Measurements from ENCODE around the gene RENBP.

The RENBP gene

DNA sequence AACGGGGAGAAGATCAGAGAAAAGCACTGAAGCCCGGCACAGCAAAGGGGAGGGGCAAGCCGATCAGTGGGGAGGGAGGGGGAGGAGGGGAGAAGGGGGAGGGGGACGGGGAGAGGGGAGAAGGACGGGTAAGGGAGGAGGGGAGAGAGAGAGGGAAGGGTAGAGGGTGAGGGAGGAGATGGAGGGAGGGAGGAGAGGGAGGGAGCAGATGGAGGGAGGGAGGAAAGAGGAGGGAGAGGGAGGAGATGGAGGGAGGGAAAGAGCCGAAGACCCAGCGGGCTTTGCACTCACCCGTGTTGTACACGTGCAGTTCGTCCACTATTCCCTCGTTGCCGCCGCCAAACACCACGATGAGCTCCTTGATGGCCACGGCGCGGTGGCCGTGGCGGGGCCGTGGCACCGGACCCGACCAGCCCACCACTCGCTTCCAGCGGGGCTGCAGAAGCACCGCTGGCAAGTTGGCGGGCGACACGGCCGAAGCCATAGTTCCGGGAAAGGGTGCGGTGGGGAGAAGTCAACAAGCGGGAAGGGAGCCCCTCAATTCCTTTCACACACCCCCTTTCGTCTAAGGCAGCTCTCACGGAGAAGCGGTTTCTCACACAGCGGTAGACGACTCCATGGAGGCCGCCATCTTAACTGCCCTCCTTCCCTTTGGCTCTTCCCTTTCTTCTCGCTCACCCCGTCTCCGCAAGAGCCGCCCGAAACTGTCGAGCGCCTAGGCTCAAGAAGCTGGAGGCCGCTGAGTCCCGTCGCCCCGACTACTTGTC lies 26.1 kb upstream of the RENBP start:
- DNase-seq: no peak

DNA sequence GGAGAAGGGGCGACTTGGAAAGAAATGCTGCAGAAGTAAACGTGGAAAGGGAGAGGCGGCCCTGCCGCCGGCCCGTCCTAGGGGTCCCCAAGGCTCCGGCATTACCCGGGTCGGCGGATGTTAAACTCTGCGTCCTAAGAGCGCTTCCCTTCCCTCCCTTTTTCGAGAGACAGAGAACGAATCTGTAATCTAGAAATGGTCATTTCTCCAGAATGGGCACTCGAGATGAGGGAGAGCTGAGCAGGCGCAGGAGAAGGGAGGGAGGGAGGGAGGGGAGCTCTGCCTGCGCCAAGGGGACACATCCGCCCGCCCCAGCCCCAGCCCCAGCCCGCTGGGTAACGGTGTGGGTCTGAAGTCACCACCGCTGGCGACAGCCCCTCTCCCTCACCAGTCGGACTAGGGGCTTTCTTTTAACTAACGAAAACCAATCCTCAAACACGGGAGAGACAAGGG lies 25.5 kb upstream of the RENBP start:
- DNase-seq: no peak

DNA sequence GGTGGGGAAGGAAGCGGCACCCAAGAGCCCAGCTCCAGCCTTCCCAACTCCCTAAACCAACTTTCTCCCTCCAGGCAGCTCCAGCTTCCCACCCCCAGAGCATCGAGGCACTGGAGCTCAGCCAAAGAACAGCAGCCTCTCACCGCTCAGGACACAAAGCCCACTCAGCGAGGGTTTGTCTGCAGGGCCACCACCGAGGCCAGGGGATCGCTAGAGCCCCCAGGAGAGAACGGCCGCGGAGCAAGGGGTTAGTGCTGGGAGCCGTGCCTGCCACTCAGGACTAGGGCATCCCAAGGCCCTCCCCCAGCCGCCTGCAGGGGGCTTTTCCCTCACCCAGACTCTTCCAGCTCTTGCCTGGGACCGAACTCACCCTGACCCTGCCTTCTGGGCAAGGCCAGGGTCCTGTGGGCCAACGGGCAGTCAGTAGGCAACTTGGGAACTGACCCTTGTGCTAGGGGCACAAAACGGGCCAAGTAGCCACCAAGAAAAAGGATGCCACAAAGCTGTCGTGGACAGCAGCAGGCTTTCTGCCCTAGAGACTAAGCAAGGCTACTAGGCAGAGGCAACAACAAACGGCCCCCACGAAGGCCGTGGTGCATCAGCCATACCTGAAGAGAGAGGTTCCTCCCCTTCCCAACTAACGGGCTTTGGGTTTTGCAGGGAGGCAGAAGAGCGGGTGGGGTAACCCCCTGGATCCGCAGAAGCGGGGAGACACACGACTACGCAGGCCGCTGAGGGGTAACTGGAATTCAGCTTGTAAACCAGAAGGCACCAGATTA lies 24.9 kb upstream of the RENBP start:
- DNase-seq: no peak

DNA sequence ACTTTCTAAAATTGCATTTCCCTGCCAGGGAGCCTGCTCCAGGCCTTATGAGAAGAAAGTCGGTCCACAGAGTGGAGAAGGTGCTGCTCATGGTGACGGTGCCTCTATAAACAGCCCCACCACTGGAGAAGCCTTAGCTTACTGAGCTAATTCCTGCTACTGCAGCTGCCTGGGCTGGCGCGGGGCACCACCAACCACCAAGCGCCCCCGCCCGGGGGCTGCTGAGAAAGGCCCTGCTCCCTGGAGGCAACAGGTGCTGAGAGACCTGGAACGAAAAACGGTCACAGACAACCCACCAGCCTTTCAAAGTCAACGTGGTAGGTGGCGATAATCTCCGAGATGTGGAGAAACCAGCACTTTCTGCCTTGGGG lies 24.3 kb upstream of the RENBP start:
- DNase-seq: peak in 1 of 2 donors; percentile 49

DNA sequence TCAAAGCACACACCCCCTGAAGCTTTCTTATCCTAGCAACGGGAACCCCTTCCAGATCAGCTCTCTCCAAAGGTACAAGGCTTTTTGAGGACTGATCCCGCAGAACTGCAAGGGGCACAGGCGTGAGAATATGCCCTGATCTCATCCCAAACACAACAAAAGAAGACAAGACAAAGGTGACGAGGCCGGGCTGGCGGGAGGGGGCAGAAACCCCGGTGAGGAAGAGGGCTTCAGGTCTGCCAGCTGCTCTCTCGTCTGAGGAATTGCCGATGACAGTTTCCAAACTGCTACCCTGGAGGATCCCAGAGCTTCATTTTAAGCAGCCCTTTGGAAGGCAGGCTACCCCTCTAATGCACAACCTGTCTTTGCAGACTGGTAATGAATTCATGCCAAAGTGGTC lies 23.8 kb upstream of the RENBP start:
- DNase-seq: no peak

DNA sequence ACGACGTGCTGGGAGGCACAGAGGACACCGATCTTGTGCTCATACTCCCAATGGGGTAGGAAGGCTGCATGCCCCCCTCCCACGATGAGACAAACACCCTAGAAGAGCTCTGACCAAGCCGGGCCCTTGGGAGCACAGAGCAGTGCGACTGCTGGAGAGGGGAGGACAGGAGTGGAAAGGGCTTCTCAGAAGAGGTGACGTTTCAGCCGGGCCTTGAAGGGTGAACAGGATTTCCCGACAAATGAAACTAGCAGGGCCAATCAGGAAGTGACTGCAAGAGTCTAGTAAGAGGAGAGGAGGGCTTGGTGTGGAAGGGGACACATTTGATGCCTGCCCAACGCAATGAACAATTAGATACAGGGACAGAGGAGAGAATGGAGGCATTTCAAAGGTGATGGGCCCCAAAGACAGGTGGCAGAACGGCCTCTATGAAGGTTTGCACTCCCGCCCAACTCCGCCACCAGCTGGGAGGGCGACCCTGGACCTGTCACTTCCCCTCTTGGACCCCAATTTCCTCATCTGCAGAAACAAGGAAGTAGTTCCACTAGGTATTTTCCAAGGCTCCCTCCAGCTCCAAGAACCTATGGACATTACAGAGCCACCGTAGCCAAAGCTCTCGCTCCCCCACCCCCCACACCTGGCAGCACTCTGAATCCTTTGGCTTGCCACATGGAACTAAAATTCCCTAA lies 23.2 kb upstream of the RENBP start:
- DNase-seq: no peak

DNA sequence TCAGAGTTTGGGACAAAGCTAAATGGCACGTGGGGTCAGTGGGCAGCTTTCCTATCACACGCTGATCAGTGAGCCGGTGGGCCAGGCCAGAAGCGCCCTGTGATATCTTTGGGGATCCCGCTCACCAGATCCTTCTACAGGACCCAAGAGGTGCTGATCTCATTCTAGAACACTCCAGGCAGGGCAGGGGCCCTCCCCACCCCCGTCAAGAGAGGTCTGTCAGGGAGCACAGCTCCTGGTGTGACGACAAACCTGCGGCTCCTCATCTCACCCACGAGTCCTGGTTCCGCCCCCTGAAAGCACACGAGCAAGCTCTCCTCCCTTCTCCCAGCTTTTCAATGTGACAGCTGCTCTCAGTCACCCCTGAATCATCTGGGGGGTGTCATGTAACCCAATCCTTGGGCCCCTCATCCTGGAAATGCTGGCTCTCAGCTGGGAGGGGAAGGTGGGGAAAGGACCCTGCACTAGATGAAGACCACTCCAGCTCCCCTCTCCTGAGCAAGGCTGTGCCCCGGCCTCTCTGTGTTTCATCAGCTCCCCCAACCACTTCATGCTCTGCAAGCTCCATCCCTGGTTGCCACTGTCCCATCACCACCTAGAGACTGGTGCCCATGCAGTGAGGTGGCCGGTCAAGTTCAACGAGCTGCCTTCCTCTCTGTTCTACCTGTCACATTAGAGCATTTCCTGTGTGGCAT lies 22.5 kb upstream of the RENBP start:
- DNase-seq: peak; percentile 48 to 61

DNA sequence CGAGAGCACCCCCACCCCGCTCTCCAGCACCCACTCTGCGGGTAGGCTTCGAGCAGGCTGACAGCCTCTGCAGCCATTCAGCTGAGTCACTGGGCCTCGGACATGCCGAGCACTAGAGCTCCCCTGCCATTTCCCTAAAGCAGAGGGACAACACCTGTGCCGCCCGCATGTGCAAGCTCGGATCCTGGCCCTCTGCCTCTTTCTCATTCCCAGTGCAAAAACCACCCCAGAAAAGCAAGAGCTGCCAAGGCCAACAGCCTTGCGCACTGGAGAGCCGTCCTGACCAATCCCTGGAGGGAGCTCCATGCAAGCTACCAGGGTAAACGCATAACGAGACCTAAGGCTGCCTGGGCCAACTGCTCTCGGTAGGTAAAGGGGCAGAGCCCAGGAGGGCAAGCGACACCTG lies 21.8 kb upstream of the RENBP start:
- DNase-seq: no peak

DNA sequence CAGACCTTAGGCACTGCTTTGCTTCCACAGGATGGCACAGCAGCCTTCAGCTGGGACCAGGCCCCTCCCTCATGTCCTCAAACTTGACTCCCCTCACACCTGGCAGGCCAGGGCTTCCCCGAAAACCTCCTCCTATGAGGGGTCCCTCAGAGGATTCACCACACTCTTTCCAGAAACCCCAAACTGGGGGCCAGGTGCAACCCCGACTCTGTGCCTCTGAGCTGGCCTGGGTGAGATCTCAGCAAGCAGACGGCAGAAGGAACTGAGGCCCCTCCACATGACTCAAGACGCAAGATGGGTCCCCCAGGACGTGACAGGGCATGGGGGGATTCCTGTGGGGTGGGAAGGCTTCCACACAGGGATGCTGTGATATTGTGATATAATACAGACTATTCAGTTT lies 21.0 kb upstream of the RENBP start:
- DNase-seq: no peak

DNA sequence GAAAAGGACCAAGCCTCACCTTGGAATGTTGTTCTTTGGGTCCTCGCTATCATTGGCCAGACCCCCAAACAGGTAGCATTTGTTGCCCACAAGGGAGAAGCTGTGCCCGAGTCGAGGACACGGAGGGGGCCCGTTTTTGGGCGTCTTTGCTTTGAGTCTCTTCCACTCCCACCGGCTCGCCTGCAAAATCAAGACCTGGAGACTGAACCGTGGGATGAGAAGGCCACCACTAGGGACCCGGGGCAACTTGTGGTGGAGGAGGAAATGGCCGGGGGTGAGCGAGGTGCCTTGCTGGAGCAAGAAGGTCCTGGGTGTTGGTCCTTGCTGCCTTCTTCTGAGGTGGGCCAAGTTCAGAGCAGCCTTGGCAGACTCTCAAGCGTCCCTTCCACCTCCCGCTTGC lies 19.7 kb upstream of the RENBP start:
- no peak for DNase-seq

DNA sequence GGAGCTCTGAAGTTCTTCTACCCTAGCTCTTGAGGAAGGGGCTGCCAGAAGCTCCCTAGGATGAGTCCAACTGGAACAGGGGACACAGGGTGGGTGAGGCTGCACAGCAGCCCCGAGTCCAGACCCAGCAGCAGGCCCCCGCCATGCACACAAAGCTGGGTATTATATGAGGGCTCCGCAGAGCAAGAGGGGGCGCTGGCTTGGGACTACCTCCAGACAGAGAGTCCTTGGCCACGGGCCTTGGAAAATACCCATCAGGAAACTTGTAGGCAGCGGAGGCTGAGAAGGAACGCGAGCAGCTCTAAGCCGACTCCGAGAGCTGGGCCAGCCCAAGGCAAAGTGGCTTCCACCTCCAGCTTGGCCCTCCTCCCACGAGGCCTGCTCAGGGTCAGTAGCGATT lies 19.1 kb upstream of the RENBP start:
- no peak for DNase-seq

DNA sequence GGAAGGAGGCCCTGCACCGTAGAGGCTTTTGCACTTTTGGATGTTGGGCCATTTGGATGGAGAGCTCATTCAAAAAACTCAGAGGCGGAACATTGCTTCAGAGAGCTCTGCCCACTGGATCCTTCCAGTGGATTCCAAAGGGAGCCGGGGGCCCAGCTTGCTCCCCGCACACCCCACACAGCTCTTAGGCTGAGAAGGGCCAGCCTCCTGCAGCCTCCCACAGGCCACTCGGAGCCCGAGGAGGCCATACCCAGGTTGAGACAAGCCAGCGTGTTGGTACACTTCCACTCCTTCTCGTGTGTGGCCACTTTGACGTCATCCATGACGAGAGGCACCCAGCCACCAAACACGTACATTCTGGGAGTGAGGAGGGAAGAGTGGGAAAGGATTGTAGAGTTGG lies 16.8 kb upstream of the RENBP start:
- DNase-seq: no peak

DNA sequence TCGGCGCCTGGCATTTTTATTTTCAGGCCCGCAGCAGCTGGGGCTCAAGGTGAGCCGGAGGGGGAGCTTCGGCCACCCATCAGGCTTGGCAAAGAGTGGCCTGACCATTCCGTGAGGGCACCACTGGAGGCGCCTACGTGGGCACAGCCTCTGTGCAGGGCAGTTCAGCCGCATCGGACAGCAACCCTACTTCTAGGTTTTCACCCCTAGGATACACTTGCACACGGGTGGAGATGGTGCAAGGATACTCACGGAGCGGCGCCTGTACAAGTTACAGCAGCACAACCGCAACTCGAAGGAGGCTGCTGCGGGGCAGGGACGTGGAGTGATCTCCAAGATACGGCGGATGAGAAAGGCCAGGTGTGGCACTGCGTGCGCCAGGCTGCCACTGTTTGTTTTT lies 16.3 kb upstream of the RENBP start:
- DNase-seq: no peak

DNA sequence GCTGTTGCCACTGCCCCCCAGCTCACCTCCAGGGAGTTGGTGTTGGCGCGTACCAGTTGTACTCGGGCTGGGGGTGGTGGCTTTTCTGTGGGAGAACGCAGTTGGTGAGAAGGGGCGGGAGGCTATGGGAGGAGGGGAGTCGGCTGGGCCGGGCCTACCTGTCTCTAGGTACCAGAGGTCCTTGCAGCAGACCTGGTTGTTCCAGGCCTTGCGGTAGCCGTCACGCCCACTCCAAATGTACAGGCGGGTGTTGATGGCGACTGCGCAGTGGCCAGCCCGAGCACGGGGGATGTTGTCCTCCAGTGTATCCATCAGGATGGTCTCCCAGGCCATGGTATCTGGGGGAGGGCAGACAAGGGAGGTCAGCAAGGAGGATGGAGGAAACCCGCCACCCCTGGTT lies 15.6 kb upstream of the RENBP start:
- no peak for DNase-seq

DNA sequence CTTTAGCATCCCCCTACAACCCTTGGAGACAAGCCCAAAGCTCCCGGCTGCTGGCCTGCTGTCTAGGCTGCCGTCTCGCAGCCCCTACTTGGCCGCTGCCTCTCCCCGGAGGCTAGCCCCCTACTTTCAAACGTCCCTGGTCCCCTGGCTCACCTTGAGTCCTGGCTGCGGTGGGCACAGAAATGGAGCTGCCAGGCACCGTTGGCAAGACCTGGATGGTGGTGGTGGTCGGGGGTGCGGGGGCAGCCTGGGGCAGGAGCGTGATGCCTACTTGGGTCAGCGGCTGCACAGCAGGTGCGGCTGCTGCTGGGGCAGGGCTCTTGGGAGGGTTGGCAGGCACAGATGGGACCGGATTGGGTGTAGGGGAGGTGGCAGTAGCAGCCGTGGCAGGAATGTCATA lies 15.2 kb upstream of the RENBP start:
- no peak for DNase-seq

DNA sequence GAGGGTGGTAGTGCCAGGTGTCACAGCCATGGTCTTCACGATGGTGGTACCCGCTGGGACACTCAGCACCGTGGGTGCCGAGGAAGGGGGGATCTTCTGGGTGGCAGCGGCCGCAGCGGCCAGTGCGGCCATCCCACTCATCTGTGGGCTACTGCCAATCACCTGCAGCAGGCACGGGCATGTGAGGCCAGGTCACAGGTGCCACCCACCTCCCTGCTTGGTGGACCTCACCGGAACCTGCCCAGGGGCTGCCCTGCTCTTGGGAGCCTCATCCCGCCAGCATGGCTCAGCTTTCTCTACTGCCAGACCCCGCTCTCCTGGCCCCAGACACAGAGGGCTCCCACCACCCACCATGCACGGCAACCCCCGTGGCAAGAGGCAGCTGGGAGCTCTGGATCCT lies 14.2 kb upstream of the RENBP start:
- no peak for DNase-seq

DNA sequence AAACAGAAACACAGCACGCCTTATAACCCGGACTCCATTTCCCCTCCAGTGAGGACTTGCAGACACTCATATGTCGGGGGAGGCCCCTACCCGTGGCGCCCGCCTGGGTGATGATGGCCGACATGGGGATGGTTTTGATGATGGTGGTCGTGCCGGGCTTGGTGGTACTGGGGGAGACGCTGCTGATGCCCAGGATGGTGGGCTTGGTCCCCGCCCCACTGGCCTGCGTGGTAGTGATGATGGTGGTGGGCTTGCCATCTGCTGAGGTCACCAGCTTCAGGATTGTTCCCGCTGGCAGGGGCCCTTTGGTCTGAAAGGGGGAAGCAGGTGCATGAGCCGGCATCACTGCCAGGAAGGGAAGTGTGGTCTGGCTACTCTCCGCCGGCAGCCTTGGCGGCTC lies 12.8 kb upstream of the RENBP start:
- DNase-seq: no peak

DNA sequence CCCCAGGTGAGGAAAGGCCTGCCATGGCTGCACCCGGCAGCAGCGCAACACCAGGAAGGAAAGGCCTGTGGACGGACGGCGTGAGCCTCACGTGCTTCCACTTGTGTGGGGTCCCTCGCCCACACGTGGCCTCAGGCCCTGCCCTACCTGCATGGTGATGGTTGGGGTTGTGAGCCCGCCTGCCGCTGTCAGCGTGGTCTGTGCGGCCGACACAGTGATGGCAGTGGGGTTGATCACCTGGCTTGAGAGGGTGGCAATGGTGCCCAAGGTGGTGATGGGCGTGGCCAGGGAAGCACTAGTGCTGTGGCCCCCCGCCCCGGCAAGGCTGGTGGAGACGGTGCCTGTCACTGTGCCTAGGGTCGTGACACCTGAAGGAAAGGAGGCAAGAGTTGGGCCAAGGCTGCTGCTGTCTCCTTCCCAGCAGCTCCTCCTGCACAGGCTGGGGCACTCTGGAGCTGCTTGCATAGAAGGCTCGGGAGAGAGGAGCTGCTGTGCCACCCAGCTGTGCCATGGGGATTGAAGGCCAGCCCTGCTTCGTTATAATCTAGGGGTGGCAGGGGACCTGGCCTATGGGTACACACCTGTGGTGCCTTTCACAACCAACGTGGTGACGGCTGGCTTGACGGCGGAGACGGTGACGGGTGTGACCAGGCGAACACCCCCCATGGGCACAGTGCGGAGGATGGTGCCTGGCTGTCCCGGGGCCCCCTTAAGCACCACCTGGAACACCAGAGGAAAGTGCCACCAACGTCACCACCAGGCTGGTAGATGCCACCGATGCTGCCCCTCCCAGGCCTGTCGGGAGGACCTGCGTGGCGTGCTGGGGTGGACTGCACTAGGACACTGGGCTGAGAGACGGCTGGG lies 11.8 kb upstream of the RENBP start:
- no peak for DNase-seq

DNA sequence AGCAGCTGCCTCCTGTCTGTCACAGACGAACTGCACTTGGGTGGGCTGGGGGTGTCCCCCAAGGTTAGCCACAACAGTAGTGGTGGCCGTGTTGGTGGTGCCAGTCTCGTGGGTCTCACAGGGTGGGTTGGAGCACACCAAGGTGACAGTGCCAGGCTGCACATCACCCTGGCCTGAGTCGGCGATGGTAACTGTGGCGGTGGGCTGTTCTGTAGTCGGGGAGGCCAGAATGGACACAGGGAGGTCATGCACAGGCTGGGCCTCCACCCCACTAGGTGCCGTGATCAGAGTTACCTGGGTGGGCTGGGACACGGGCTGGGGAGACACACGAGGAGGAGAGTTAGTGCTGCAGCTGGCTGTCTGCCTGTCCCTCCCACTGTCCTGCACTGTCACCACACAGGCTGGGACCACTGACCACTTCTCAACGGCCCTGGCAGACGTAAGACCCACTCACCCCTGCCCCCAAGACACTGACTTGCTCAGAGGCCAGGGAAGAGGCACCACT lies 10.8 kb upstream of the RENBP start:
- no peak for DNase-seq

DNA sequence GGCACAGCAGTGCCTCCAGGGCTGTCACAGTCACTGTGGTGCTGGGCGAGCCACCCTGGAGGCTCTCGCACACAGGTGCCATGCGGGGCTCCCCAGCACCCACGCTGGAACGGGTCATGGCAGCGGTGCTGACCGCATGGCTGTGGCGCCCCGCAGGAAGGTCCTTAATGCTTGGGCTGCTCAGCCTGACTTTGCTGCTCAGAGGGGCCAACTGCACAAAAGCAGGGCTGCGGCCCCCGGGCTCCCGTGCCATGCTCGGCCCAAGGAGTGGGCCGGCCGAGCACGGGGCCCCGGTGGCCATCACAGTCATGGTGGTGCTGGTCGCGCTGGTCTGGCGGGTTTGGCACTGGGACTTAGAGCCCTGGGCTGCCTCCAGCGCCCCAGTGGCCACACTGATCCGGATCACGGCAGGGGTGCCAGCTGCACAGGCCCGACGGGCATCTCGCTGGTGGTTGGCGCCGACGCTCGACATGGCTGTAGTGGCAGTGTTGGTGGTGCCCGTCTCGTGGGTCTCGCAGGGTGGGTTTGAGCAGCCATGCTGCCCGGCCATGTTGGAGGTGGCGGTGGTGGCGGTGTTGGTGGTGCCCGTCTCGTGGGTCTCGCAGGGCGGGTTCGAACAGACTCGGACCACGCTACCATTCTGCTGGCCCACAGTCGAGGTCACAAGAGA lies 10.2 kb upstream of the RENBP start:
- no peak for DNase-seq

DNA sequence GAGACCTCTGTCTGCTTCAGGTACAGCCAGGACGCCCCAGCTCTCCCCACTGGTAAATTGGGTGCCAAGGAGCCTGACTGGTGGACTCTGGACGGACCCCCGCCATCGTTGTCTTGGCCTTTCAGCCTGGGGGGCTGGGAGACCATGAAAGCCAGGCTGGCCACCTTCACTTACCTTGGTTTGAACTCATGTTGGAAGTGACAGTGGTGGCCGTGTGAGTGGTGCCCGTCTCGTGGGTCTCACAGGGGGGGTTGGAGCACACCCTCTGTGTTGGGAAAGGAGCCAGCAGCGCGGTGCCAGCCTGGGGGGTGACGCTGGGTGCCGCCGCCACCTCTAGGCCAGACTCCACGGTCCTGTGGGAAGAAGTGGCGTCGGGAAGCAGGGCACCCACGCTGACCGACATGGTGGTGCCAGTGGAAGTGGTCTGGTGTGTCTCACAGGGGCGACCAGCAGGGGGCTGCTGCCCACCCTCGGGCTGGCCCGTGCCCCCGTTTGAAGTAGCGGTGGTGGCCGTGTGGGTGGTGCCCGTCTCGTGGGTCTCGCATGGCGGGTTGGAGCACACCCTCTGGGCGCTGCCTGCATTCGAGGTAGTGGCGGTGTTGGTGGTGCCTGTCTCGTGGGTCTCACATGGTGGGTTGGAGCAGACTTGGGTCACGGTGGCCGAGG lies 9.6 kb upstream of the RENBP start:
- DNase-seq: no peak

Measured in stimulated activated CD4-positive, alpha-beta T cell treated with anti-CD3 and anti-CD28 coated beads, Interleukin-2, amount 100 ng/mL, for 24 hours (primary cell).